Sigmoid colon (tissue), 7 donors: ENCODE data around the gene E2F6. TPM values are rescaled to one million over a fixed set of nuclear protein-coding genes. Genes with fewer than 3 reads are reported as not detected.
A peak's percentile ranks its signal among the peaks of the same experiment; 100 is the strongest.

ENCODE experiments used
- DNase-seq: peaks from one replicate; pipeline ENCODE4 v3.0.0-alpha.2; 2019
- H3K27ac ChIP-seq, 4 donors: fragments of 200-600 bp; sonication (generic); one replicate each; pipeline ENCODE4 v1.5.1; 2016 to 2019; ENCODE audit warnings: mild to moderate bottlenecking in 1 of 4
- H3K27me3 ChIP-seq, 3 donors: fragments of 200-600 bp; sonication (generic); one replicate each; pipeline ENCODE4 v1.5.1; 2019; ENCODE audit warnings: mild to moderate bottlenecking in 1 of 3
- H3K36me3 ChIP-seq, 4 donors: fragments of 200-600 bp; sonication (generic); one replicate each; pipeline ENCODE4 v1.5.1; 2016 to 2019
- H3K4me1 ChIP-seq, 4 donors: fragments of 200-600 bp; sonication (generic); one replicate each; pipeline ENCODE4 v1.5.1; 2017 to 2019
- H3K4me3 ChIP-seq, 4 donors: fragments of 200-600 bp; sonication (generic); one replicate each; pipeline ENCODE4 v1.5.1; 2017 to 2019; ENCODE audit warnings: mild to moderate bottlenecking in 2 of 4, moderate library complexity in 1 of 4
- H3K9me3 ChIP-seq, 4 donors: fragments of 200-600 bp in 3 of 4; sonication (generic) in 3 of 4; one replicate each; pipeline versions ENCODE4 v1.5.1 to v1.6.1; 2013 to 2019
- CTCF ChIP-seq, 4 experiments: fragments of 450-650 bp in 3 of 4; fragments of 200-600 bp in 1 of 4; IDR thresholded peaks; one replicate each; pipeline ENCODE4 v1.5.1; 2016 to 2019; ENCODE audit warnings: antibody characterized with exemption in 4 of 4, mild to moderate bottlenecking in 3 of 4, moderate library complexity in 2 of 4
- EP300 ChIP-seq, 4 donors: sonication (generic); formaldehyde crosslinking; IDR thresholded peaks; one replicate each; pipeline ENCODE4 v1.6.1; 2017; ENCODE audit warnings: antibody characterized with exemption in 4 of 4
- POLR2A ChIP-seq, 2 donors: fragments of 450-650 bp; IDR thresholded peaks; one replicate each; pipeline ENCODE4 v1.6.1; 2016; ENCODE audit warnings: antibody characterized with exemption in 2 of 2, mild to moderate bottlenecking in 2 of 2, moderate library complexity in 2 of 2
- POLR2AphosphoS5 ChIP-seq, 4 donors: sonication (generic); formaldehyde crosslinking; IDR thresholded peaks; one replicate each; pipeline ENCODE4 v1.6.1; 2017; ENCODE audit warnings: antibody characterized with exemption in 4 of 4
- WGBS, 2 donors: extraction: QIAGEN DNeasy Blood & Tissue Kit; methylation state at CpG; one replicate each; pipeline ENCODE4 v1.1.7; 2013; 5-methylcytosine and 5-hydroxymethylcytosine counted together
- intact Hi-C: fragments of 100-400 bp; cut with DNase I; formaldehyde crosslinking; loops from one replicate; pipeline ENCODE4 v1.15.1; 2023
- polyA plus RNA-seq, 3 donors: library from polyadenylated mRNA; stranded (reverse); fragments of 200-250 nt; gene quantifications; one replicate each; pipeline ENCODE4 v1.2.3, GENCODE V29; 2013
- total RNA-seq, 4 donors: library from RNA; depleted of rRNA; stranded (reverse); fragments of >200 nt; gene quantifications; one replicate each; pipeline ENCODE4 v1.1.0, GENCODE V29; 2016
- donor health status: healthy with polysubstance abuse.
- donor health status: Bipolar disorder and iron deficiency.
- donor health status: healthy.

The E2F6 gene
- total and polyA plus RNA-seq, 7 donors, result 3.6 to 24.2 (median 11.8) TPM

- Histone ChIP-seq H3K27ac (no peak overlapping the region), H3K4me3 (no peak overlapping the region), H3K4me1 (no peaks in the 10 kb centered on the region), H3K9me3 (no peaks in the 10 kb centered on the region), H3K27me3 (peaks cover 0 to 5% (median 0%) of the 10 kb centered on the region in 3 donors), H3K36me3 (no peaks in the 10 kb centered on the region)
- intact Hi-C loops, result no loop called here
- 76 to 84% methylated on average over 5 of the region's 5 CpGs for WGBS, 2 donors
- TF ChIP-seq POLR2AphosphoS5 (IDR thresholded peaks at IDR 0.05), result no peak
- TF ChIP-seq EP300 (IDR thresholded peaks at IDR 0.05), result no peak
- TF ChIP-seq POLR2A (IDR thresholded peaks at IDR 0.05), result no peak
- no peak for TF ChIP-seq CTCF (IDR thresholded peaks at IDR 0.05)
- DNase-seq, result no peak
Observed at GRCh38 chr2:11500702-11501303, 34.8 kb upstream of the E2F6 start.

GRCh38 chr2:11499081-11499743 lies 33.3 kb upstream of the E2F6 start:
- 71 to 78% methylated on average over 4 of the region's 4 CpGs for WGBS, 2 donors
- H3K27ac ChIP-seq, result peak overlapping the region in 2 of 4 donors; percentile 5 to 41
- intact Hi-C loops, result no loop called here

GRCh38 chr2:11498543-11499034 lies 32.6 kb upstream of the E2F6 start:
- Histone ChIP-seq H3K4me3 (no peak overlapping the region), H3K9me3 (no peaks in the 10 kb centered on the region), H3K36me3 (no peaks in the 10 kb centered on the region), H3K27ac (peak overlapping the region in 3 of 4 donors; percentile 5 to 41 (median 31)), H3K4me1 (no peaks in the 10 kb centered on the region), H3K27me3 (peaks cover 0 to 15% (median 0%) of the 10 kb centered on the region in 3 donors)
- intact Hi-C loops, result no loop called here
- 26 to 56% methylated on average over 9 of the region's 9 CpGs for WGBS, 2 donors
- TF ChIP-seq POLR2A (IDR thresholded peaks at IDR 0.05), result no peak
- no peak for TF ChIP-seq POLR2AphosphoS5 (IDR thresholded peaks at IDR 0.05)
- no peak for TF ChIP-seq CTCF (IDR thresholded peaks at IDR 0.05)
- no peak for TF ChIP-seq EP300 (IDR thresholded peaks at IDR 0.05)
- peak; percentile 83 for DNase-seq

More at GRCh38 chr2:11499081-11499743, 33.3 kb upstream of the E2F6 start:
- no peak for DNase-seq
- Histone ChIP-seq H3K9me3 (no peaks in the 10 kb centered on the region), H3K4me3 (no peak overlapping the region), H3K36me3 (no peaks in the 10 kb centered on the region), H3K4me1 (no peaks in the 10 kb centered on the region), H3K27me3 (peaks cover 0 to 15% (median 0%) of the 10 kb centered on the region in 3 donors)
- TF ChIP-seq POLR2AphosphoS5 (IDR thresholded peaks at IDR 0.05) (no peak), CTCF (IDR thresholded peaks at IDR 0.05) (no peak), POLR2A (IDR thresholded peaks at IDR 0.05) (no peak), EP300 (IDR thresholded peaks at IDR 0.05) (no peak)

GRCh38 chr2:11495844-11496681 lies 30.1 kb upstream of the E2F6 start:
- no peak overlapping the region for H3K4me3 ChIP-seq
- no peak overlapping the region for H3K27ac ChIP-seq
- intact Hi-C loops, result no loop called here
- 60 to 78% methylated on average over 30 of the region's 30 CpGs for WGBS, 2 donors
- H3K9me3 ChIP-seq, result no peaks in the 10 kb centered on the region
- no peaks in the 10 kb centered on the region for H3K4me1 ChIP-seq
- no peaks in the 10 kb centered on the region for H3K36me3 ChIP-seq
- no peak for TF ChIP-seq POLR2AphosphoS5 (IDR thresholded peaks at IDR 0.05)
- no peak for TF ChIP-seq EP300 (IDR thresholded peaks at IDR 0.05)
- no peak for TF ChIP-seq POLR2A (IDR thresholded peaks at IDR 0.05)
- no peak for TF ChIP-seq CTCF (IDR thresholded peaks at IDR 0.05)
- H3K27me3 ChIP-seq, result peaks cover 0 to 15% (median 0%) of the 10 kb centered on the region in 3 donors
- no peak for DNase-seq
